Lung (tissue), 12 donors: ENCODE measurements around the gene RBP4. TPM values are rescaled to one million over a fixed set of nuclear protein-coding genes. Genes with fewer than 3 reads are reported as not detected.

Experiments used
- ATAC-seq: fragments of 200-7000 bp; cut with Tn5 transposase; one replicate; pipeline ENCODE4 v1.9.1; 2020; ENCODE audit warnings: moderate number of reproducible peaks; ENCODE audit not compliant: insufficient read depth, low FRiP score
- DNase-seq, 3 donors: peaks; one replicate each; pipeline ENCODE4 v3.0.0-alpha.2; 2013 to 2017
- H3K27ac ChIP-seq, 2 donors: one replicate each; pipeline ENCODE4 v1.5.1; 2013; ENCODE audit warnings: mild to moderate bottlenecking in 2 of 2, moderate library complexity in 2 of 2, control low read depth in 1 of 2, inconsistent platforms in 1 of 2, low read depth in 1 of 2, low read length in 1 of 2
- H3K27me3 ChIP-seq, 3 donors: one replicate each; pipeline ENCODE4 v1.5.1; 2013; ENCODE audit warnings: low read length in 2 of 3; ENCODE audit not compliant: control insufficient read depth in 3 of 3, insufficient read depth in 3 of 3
- H3K36me3 ChIP-seq, 4 donors: one replicate each; pipeline ENCODE4 v1.5.1; 2013; ENCODE audit warnings: low read length in 4 of 4, mild to moderate bottlenecking in 1 of 4, moderate library complexity in 1 of 4; ENCODE audit not compliant: control insufficient read depth in 4 of 4, insufficient read depth in 4 of 4
- H3K4me1 ChIP-seq, 5 donors: one replicate each; pipeline ENCODE4 v1.5.1; 2013; ENCODE audit warnings: low read length in 5 of 5, mild to moderate bottlenecking in 2 of 5, moderate library complexity in 1 of 5; ENCODE audit not compliant: control insufficient read depth in 5 of 5, insufficient read depth in 5 of 5
- H3K4me3 ChIP-seq: one replicate; pipeline ENCODE4 v1.5.1; 2013; ENCODE audit warnings: mild to moderate bottlenecking, control low read depth, moderate library complexity
- H3K9ac ChIP-seq, 2 donors: one replicate each; pipeline ENCODE4 v1.5.1; 2013; ENCODE audit warnings: low read length in 2 of 2, control low read depth in 1 of 2; ENCODE audit not compliant: insufficient read depth in 1 of 2
- H3K9me3 ChIP-seq, 4 donors: one replicate each; pipeline ENCODE4 v1.5.1; 2013; ENCODE audit warnings: low read length in 3 of 4, mild to moderate bottlenecking in 1 of 4, moderate library complexity in 1 of 4; ENCODE audit not compliant: control insufficient read depth in 4 of 4, insufficient read depth in 3 of 4
- WGBS, 2 donors: extraction: QIAGEN DNeasy Blood & Tissue Kit; methylation state at CpG; one replicate each; pipeline ENCODE4 v1.1.7; 2013; 5-methylcytosine and 5-hydroxymethylcytosine counted together
- polyA plus RNA-seq, 2 donors: library from polyadenylated mRNA; stranded (reverse); fragments of 200-250 nt; gene quantifications; one replicate each; pipeline ENCODE4 v1.2.1, GENCODE V29; 2013
- total RNA-seq, 2 donors: library from RNA; depleted of rRNA in 1 of 2; stranded (reverse); fragments of >200 nt in 1 of 2; gene quantifications; one replicate each; pipeline ENCODE4 v1.2.1, GENCODE V29; 2014 to 2021
- TF ChIP-seq, protein P1 (sequence below): IDR thresholded peaks from 2 replicates; pipeline ENCODE4 v1.5.1; 2012; ENCODE audit warnings: mild to moderate bottlenecking; ENCODE audit errors: control extremely low read depth, extremely low read depth
- donor health status: control.
- donor health status: control.
- donor health status: Bipolar disorder and iron deficiency.
- donor health status: healthy.
- donor health status: DM: yes; HTN: yes; CAD: no.

RBP4 gene
- total and polyA plus RNA-seq, 4 donors: 7.3 to 35.4 (median 14.7) TPM; not detected in 1

DNA sequence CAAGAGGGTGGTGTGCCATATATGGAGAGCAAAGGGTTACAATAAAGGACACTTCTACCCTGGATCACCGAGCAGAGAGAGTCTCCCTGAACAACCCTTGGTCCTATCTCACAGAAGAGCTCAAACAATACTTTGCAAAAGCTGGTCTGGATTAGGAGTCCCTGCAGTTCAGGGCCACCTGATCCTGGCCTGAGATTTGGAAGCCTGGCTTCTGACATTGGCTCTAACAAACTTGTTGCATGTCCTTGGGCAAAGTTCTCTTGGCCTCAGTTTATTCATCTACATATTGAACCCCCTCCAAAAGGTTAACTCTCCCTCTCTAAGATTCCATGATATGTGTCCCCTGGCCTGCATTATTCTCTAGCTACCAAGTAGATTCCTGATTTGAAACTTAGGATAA is 1.7 kb downstream of the RBP4 start:
- H3K4me1 ChIP-seq: peaks cover 0 to 8% (median 0%) of the 10 kb centered on the region in 5 donors
- no peak overlapping the region for H3K4me3 ChIP-seq
- TF ChIP-seq, protein P1, sequence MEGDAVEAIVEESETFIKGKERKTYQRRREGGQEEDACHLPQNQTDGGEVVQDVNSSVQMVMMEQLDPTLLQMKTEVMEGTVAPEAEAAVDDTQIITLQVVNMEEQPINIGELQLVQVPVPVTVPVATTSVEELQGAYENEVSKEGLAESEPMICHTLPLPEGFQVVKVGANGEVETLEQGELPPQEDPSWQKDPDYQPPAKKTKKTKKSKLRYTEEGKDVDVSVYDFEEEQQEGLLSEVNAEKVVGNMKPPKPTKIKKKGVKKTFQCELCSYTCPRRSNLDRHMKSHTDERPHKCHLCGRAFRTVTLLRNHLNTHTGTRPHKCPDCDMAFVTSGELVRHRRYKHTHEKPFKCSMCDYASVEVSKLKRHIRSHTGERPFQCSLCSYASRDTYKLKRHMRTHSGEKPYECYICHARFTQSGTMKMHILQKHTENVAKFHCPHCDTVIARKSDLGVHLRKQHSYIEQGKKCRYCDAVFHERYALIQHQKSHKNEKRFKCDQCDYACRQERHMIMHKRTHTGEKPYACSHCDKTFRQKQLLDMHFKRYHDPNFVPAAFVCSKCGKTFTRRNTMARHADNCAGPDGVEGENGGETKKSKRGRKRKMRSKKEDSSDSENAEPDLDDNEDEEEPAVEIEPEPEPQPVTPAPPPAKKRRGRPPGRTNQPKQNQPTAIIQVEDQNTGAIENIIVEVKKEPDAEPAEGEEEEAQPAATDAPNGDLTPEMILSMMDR: no peak
- peaks cover 6 to 47% (median 23%) of the 10 kb centered on the region in 3 donors for H3K27me3 ChIP-seq
- 69% methylated on average over 1 of the region's 1 CpG for WGBS, 2 donors
- H3K9ac ChIP-seq: no peak overlapping the region
- no peak overlapping the region for H3K27ac ChIP-seq
- no peaks in the 10 kb centered on the region for H3K9me3 ChIP-seq
- H3K36me3 ChIP-seq: no peaks in the 10 kb centered on the region
- DNase-seq (no peak), ATAC-seq (no peak)

DNA sequence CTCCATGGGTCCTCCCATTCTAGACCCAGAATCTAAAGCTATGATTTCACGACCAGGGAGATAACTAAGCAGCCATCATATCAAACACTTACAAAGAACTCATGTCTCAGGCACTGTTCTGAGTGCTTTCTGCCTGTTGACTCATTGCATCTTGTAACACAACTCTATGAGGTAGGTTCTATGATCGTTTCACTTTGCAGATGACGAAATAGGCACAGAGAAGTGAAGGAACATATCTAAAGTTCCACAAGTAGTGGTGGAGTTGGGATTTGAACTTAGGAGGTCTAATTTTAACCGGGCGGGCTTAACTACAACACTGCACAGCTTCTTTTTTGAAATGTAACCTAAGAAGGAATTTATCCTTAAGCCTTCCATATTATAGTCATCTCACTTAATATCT is 2.9 kb downstream of the RBP4 start:
- ATAC-seq (no peak), DNase-seq (no peak)
- no peaks in the 10 kb centered on the region for H3K36me3 ChIP-seq
- TF ChIP-seq, protein P1: no peak
- no peak overlapping the region for H3K27ac ChIP-seq
- H3K9me3 ChIP-seq: no peaks in the 10 kb centered on the region
- WGBS, 2 donors: 83 to 87% methylated on average over 5 of the region's 5 CpGs
- H3K9ac ChIP-seq: no peak overlapping the region
- H3K4me1 ChIP-seq: peaks cover 0 to 8% (median 0%) of the 10 kb centered on the region in 5 donors
- H3K4me3 ChIP-seq: no peak overlapping the region
- H3K27me3 ChIP-seq: peaks cover 6 to 35% (median 15%) of the 10 kb centered on the region in 3 donors

DNA sequence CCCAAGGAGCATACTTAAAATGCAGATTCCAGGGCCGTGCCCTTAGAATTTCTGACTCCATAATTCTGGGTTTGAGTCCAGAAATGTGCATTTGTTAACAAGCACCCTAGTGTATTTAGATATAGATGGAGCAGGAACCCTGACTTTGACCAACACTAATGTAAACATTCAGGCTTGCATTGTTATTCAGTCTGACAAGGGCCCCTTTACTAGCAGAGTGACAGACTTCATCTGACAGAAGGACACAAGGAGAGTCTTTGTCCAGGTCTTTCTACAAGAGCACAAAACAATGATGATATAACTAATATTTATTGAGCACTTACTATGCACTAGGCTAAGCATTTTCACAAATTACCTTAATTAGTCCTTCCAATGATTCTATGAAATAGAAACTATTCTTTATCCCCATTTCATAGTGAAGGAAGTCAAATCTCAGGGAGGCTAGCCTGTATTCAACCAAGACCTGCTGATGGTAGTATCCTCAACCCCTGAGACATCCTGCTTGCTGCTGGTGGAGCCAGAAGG is 3.9 kb downstream of the RBP4 start:
- H3K4me1 ChIP-seq: peaks cover 0 to 8% (median 0%) of the 10 kb centered on the region in 5 donors
- no peak overlapping the region for H3K27ac ChIP-seq
- H3K27me3 ChIP-seq: peaks cover 5 to 25% (median 6%) of the 10 kb centered on the region in 3 donors
- no peak overlapping the region for H3K4me3 ChIP-seq
- H3K9me3 ChIP-seq: no peaks in the 10 kb centered on the region
- DNase-seq: no peak
- WGBS, 2 donors: 92 to 94% methylated on average over 1 of the region's 1 CpG
- H3K9ac ChIP-seq: no peak overlapping the region
- no peaks in the 10 kb centered on the region for H3K36me3 ChIP-seq
- TF ChIP-seq, protein P1: no peak
- no peak for ATAC-seq

DNA sequence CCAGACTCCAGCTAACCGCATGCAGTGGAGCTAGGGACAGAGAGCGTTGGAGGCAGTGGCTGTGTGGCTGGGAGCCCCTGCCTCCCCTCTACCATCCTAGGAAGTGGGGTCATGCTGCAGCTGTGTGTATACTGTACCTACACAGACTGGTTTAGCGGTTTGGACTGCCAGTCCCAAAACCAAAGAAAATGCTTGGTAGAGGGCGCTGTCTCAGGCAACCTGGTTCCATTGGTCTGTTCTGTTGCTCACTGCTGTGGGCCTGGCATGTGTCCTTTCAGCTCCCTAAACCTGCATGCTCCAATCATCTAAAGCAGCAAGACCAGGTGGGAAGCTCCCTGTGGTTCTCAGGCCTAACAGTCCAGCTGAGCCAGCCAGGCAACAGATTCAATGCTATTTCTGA is 4.5 kb downstream of the RBP4 start:
- no peak for ATAC-seq
- WGBS, 2 donors: 93% methylated on average over 4 of the region's 4 CpGs
- TF ChIP-seq, protein P1: no peak
- Histone ChIP-seq H3K9me3 (no peaks in the 10 kb centered on the region), H3K27me3 (peaks cover 0 to 19% (median 6%) of the 10 kb centered on the region in 3 donors), H3K36me3 (no peaks in the 10 kb centered on the region), H3K27ac (no peak overlapping the region), H3K4me1 (peaks cover 0 to 8% (median 0%) of the 10 kb centered on the region in 5 donors), H3K4me3 (no peak overlapping the region), H3K9ac (no peak overlapping the region)
- DNase-seq: no peak
